Measurements from ENCODE around the gene TOB1.

DNA sequence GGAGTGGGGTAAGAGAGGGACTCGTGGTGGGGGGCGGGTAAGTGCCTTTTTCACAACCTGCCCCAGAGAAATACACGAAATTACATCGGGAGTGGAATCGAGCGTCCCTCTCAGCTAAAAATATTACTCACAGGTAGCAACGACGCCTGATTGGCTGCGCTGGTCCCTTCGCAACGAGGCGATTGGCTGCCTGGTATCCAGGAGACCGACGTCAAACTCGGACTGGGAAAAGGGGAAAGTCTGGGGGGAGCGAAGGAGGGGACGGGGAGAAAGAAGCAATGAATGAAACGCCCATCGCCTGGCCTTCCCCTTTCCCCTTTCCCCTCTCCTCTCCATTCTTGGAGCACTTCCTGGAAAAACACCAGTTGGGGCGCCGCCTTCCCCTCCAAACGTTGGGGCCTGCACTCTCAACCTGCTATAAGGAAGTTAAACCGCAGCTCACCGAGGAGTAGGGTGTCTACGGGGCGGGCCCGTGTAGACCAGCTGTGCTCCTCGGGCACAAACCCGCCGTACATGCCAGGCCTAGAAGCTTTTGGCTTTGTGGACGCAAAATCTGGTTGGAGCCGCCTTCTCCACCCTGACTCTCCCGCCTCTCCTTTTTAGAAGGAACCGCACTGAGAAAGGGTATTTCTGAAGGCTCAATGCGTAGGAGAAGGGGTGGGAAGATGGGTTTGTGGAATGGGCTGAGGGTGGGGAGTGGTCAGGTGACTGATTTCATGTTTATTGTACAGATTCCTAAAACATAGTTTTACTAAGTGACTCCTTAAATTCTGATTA lies 1.4 kb upstream of the TOB1 start:
- TF ChIP-seq CTCF (IDR thresholded peaks at IDR 0.05 in 8 of 11, conservative IDR thresholded peaks at IDR 0.05 in 3 of 11) (no peak), POLR2A (IDR thresholded peaks at IDR 0.05) (peak; percentile 35 to 88 (median 40)), POLR2AphosphoS5 (IDR thresholded peaks at IDR 0.05) (peak; percentile 78 to 95 (median 93))

Data from spleen (tissue), 7 donors.